Neutrophil (primary cell): Measurements from ENCODE around the gene TGFB2.

Source experiments
- H3K27ac ChIP-seq: fragments of 200-600 bp; sonication (generic); 2 replicates; pipeline ENCODE4 v1.5.1; 2016; ENCODE audit warnings: mild to moderate bottlenecking, moderate library complexity
- H3K27me3 ChIP-seq: fragments of 200-600 bp; sonication (generic); 2 replicates; pipeline ENCODE4 v1.6.0; 2016; ENCODE audit warnings: mild to moderate bottlenecking
- H3K36me3 ChIP-seq: fragments of 200-600 bp; sonication (generic); 2 replicates; pipeline ENCODE4 v1.5.1; 2017
- H3K4me1 ChIP-seq, 2 experiments: fragments of 200-600 bp in 1 of 2; sonication (generic) in 1 of 2; 1 replicate in 1 of 2; 2 replicates in 1 of 2; pipeline versions ENCODE4 v1.5.1 to v1.6.1; 2013 to 2016; ENCODE audit warnings: low read depth in 1 of 2, low read length in 1 of 2, mild to moderate bottlenecking in 1 of 2, moderate library complexity in 1 of 2; ENCODE audit not compliant: control insufficient read depth in 1 of 2, insufficient read depth in 1 of 2
- H3K4me3 ChIP-seq, 2 experiments: fragments of 200-600 bp in 1 of 2; sonication (generic) in 1 of 2; 1 replicate in 1 of 2; 2 replicates in 1 of 2; pipeline ENCODE4 v1.5.1; 2013 to 2016; ENCODE audit warnings: low read depth in 1 of 2, low read length in 1 of 2, mild to moderate bottlenecking in 1 of 2, moderate library complexity in 1 of 2
- H3K9me3 ChIP-seq: fragments of 200-600 bp; sonication (generic); 2 replicates; pipeline ENCODE4 v1.5.1; 2016
- TF ChIP-seq, protein P1 (sequence below): fragments of 200-600 bp; sonication (generic); IDR thresholded peaks from 2 replicates; pipeline ENCODE4 v1.5.1; 2016; ENCODE audit warnings: antibody characterized with exemption

The TGFB2 gene

DNA sequence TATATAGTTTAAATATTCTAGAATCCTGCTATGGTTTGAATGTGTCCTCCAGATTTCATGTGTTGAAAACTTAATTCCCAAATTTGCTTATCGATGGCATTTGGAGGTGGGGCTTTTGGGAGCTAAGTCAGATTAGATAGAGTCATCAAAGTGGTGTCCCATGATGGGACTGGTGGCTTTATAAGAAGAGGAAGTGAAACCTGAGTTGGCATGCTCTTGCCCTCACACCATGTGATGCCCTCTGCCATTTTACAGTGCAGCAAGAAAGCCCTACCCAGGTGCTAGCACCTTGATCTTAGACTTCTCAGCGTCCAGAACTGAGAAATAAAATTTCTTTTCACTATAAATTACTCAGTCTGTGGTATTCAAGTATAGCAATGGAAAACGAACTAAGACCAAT, 111.3 kb downstream of the TGFB2 start:
- no peak overlapping the region for H3K4me3 ChIP-seq
- H3K9me3 ChIP-seq, result no peaks in the 10 kb centered on the region
- TF ChIP-seq, protein P1, sequence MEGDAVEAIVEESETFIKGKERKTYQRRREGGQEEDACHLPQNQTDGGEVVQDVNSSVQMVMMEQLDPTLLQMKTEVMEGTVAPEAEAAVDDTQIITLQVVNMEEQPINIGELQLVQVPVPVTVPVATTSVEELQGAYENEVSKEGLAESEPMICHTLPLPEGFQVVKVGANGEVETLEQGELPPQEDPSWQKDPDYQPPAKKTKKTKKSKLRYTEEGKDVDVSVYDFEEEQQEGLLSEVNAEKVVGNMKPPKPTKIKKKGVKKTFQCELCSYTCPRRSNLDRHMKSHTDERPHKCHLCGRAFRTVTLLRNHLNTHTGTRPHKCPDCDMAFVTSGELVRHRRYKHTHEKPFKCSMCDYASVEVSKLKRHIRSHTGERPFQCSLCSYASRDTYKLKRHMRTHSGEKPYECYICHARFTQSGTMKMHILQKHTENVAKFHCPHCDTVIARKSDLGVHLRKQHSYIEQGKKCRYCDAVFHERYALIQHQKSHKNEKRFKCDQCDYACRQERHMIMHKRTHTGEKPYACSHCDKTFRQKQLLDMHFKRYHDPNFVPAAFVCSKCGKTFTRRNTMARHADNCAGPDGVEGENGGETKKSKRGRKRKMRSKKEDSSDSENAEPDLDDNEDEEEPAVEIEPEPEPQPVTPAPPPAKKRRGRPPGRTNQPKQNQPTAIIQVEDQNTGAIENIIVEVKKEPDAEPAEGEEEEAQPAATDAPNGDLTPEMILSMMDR, result no peak
- no peaks in the 10 kb centered on the region for H3K36me3 ChIP-seq
- H3K27me3 ChIP-seq, result no peaks in the 10 kb centered on the region
- no peaks in the 10 kb centered on the region for H3K4me1 ChIP-seq
- H3K27ac ChIP-seq, result no peak overlapping the region

DNA sequence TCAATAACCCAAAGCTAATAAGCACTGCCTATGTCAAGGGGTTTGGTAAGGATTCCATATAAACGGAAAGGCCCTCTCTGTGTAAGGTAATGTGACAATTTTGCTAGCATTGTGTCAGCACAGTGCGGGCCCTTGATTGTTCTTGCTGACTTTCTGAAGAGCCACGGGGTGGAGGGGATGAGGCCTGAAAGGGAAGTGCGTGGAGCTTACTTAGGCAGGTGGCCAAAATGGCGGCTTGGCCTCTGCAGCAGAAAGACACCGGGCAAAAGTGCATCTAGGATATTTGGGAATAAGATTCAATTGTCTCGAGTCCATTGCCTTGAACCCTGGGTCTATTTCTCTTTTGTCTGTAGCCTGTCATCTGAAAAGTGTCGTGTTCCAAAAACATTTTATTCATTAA, 114.3 kb downstream of the TGFB2 start:
- H3K36me3 ChIP-seq, result no peaks in the 10 kb centered on the region
- H3K27me3 ChIP-seq, result no peaks in the 10 kb centered on the region
- no peak overlapping the region for H3K27ac ChIP-seq
- H3K4me3 ChIP-seq, result no peak overlapping the region
- H3K4me1 ChIP-seq, result no peaks in the 10 kb centered on the region
- H3K9me3 ChIP-seq, result no peaks in the 10 kb centered on the region
- TF ChIP-seq, protein P1, result no peak

DNA sequence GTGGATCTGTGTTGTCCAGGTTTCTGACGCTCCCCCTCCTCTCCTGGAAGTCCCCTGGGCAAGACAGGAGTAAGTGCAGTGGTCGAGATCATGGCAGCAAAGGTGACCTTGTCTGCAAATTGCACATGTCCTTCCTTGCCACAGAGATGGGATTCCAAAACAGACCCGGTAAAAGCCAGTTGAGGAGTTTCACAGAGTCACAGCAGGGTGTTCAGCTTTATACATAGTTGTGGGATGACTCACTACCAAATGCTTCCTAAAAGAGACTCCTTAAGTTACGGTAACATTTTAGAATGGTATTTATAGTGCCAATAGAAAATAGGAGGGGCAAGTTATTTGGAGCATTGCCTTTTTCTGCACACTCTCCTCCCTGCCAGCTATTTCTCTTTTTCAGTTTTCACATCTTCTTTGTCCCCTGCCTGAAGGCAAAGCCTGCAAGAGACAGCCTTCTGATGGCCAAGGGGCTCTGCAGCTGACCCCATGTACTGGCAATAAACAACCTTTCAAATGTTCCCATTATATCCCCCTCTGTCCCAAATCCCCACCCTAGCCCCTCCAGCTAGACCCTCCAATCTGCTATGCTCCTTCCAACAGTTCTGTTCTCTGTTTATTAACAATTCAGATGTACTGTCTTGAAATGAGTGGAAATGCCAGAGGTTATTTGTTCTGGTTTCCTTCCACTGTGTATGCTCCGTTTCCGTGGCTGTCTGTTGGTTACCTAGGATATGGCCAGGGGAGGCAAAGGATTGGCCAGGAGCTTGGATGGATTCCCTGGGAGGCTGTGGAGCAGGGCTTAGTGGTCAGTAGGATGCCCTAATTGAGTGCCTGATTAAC, 115.0 kb downstream of the TGFB2 start:
- Histone ChIP-seq H3K27me3 (no peaks in the 10 kb centered on the region), H3K27ac (no peak overlapping the region), H3K36me3 (no peaks in the 10 kb centered on the region), H3K9me3 (no peaks in the 10 kb centered on the region), H3K4me3 (no peak overlapping the region), H3K4me1 (no peaks in the 10 kb centered on the region)
- TF ChIP-seq, protein P1, result no peak

DNA sequence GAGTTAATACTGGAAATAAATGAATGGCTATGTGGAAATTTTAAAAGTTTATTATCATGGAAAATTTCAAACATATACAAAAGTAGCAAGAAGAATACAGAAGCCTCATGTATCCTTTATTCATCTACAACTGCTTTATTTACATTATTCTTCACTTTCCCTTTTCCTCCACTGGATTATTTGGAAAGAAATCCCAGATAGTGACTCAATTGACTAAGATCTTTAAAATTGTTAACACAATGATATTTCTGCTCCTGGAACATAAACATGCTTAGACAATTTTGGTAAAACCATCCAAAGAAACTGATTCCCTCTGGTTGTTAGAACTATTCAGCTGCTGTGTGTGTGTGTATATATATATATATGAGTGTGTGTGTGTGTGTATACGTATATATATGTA, 116.2 kb downstream of the TGFB2 start:
- H3K4me3 ChIP-seq, result no peak overlapping the region
- no peaks in the 10 kb centered on the region for H3K9me3 ChIP-seq
- TF ChIP-seq, protein P1, result no peak
- no peaks in the 10 kb centered on the region for H3K4me1 ChIP-seq
- no peaks in the 10 kb centered on the region for H3K36me3 ChIP-seq
- no peaks in the 10 kb centered on the region for H3K27me3 ChIP-seq
- no peak overlapping the region for H3K27ac ChIP-seq

DNA sequence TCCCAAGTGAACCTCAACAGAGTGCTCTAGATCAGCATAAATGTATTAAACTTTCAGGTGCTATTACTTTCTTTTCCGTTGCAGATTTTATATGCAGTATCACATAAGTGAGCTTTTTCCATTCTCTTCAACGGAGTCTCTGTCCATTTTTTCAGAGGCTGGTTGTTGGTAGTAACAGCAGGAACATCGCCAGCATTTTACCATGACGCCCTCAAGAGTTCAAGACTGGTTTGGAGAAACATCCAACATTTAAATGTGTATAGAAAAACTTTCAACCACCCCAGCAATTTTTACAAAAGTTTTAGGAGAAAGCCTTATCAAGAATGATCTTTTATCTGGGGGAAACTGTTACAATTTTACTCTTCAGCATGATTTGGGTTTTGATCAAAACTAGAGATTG, 117.0 kb downstream of the TGFB2 start:
- no peaks in the 10 kb centered on the region for H3K4me1 ChIP-seq
- H3K36me3 ChIP-seq, result no peaks in the 10 kb centered on the region
- TF ChIP-seq, protein P1, result no peak
- no peaks in the 10 kb centered on the region for H3K27me3 ChIP-seq
- H3K27ac ChIP-seq, result no peak overlapping the region
- H3K4me3 ChIP-seq, result no peak overlapping the region
- H3K9me3 ChIP-seq, result no peaks in the 10 kb centered on the region
